CD8-positive, alpha-beta memory T cell (primary cell): Measurements from ENCODE around the gene PTOV1. TPM values are rescaled to one million over a fixed set of nuclear protein-coding genes. Genes with fewer than 3 reads are reported as not detected.
"Not testable (repeated sequence)": the region's sequence is repeated elsewhere in the genome, so short reads cannot be mapped to it uniquely, and the experiment has no call there.

Experiments
- CTCF ChIA-PET: fragments of 350-600 bp; sonication (Branson Sonifier 250); formaldehyde crosslinking; loops from one replicate; lab custom pipeline; 2021; ENCODE audit warnings: antibody characterized with exemption; lab: Charles Lee
- POLR2A ChIA-PET: fragments of 350-600 bp; sonication (Branson Sonifier 250); formaldehyde crosslinking; loops from one replicate; lab custom pipeline; 2021; ENCODE audit warnings: antibody characterized with exemption; lab: Charles Lee
- DNase-seq, 5 donors: peaks; one replicate each; pipeline versions ENCODE4 v3.0.0 to v3.0.0-alpha.2; 2020 to 2022; ENCODE audit warnings: mixed read lengths in 1 of 5
- H3K27ac ChIP-seq: one replicate; pipeline ENCODE4 v1.7.0; 2013; ENCODE audit warnings: low read depth, mild to moderate bottlenecking, low read length, moderate library complexity
- H3K27me3 ChIP-seq: 2 replicates; pipeline ENCODE4 v1.7.0; 2013; ENCODE audit warnings: low read length, mild to moderate bottlenecking; ENCODE audit not compliant: insufficient read depth, poor library complexity, severe bottlenecking
- H3K36me3 ChIP-seq: 2 replicates; pipeline ENCODE4 v1.7.0; 2013; ENCODE audit warnings: mild to moderate bottlenecking, low read length, moderate library complexity; ENCODE audit not compliant: insufficient read depth
- H3K4me1 ChIP-seq: 2 replicates; pipeline ENCODE4 v1.7.0; 2013; ENCODE audit warnings: mild to moderate bottlenecking, low read length, moderate library complexity; ENCODE audit not compliant: insufficient read depth
- H3K4me3 ChIP-seq: 2 replicates; pipeline ENCODE4 v1.7.0; 2013; ENCODE audit warnings: mild to moderate bottlenecking, low read length
- H3K9me3 ChIP-seq: 2 replicates; pipeline ENCODE4 v1.7.0; 2013; ENCODE audit warnings: mild to moderate bottlenecking, low read length
- H3K27ac Mint-ChIP-seq, 8 donors: one replicate each; pipeline ENCODE4 v1.8.0; 2020 to 2021; ENCODE audit warnings: mixed read lengths in 8 of 8, mild to moderate bottlenecking in 6 of 8, inconsistent platforms in 3 of 8, moderate library complexity in 3 of 8
- H3K27me3 Mint-ChIP-seq, 2 donors: one replicate each; pipeline ENCODE4 v1.8.0; 2020 to 2021; ENCODE audit warnings: mixed read lengths in 2 of 2, mild to moderate bottlenecking in 1 of 2, moderate library complexity in 1 of 2
- H3K36me3 Mint-ChIP-seq, 3 donors: one replicate each; pipeline ENCODE4 v1.8.0; 2020 to 2021; ENCODE audit warnings: mixed read lengths in 3 of 3, inconsistent platforms in 1 of 3, mild to moderate bottlenecking in 1 of 3
- H3K4me1 Mint-ChIP-seq, 3 donors: one replicate each; pipeline ENCODE4 v1.8.0; 2020 to 2021; ENCODE audit warnings: mixed read lengths in 3 of 3, inconsistent platforms in 1 of 3, mild to moderate bottlenecking in 1 of 3
- H3K4me3 Mint-ChIP-seq, 7 donors: one replicate each; pipeline ENCODE4 v1.8.0; 2020 to 2021; ENCODE audit warnings: mixed read lengths in 7 of 7, mild to moderate bottlenecking in 6 of 7, moderate library complexity in 4 of 7, inconsistent platforms in 2 of 7
- H3K9me3 Mint-ChIP-seq, 5 donors: one replicate each; pipeline ENCODE4 v1.8.0; 2020 to 2022; ENCODE audit warnings: mixed read lengths in 5 of 5, mild to moderate bottlenecking in 3 of 5, moderate library complexity in 2 of 5, inconsistent platforms in 1 of 5
- polyA plus RNA-seq: library from polyadenylated mRNA; unstranded; fragments of 300-500 nt; fragmentation: Illumina TruSeq; gene quantifications from one replicate; pipeline ENCODE4 v1.2.3, GENCODE V29; 2021
- total RNA-seq, 2 experiments: library from RNA; stranded (reverse); gene quantifications; one replicate each; pipeline ENCODE4 v1.2.3, GENCODE V29; 2021

Gene PTOV1
- total and polyA plus RNA-seq, 3 experiments from 2014 or later: 47.7 to 93.7 (median 91.9) TPM

DNA sequence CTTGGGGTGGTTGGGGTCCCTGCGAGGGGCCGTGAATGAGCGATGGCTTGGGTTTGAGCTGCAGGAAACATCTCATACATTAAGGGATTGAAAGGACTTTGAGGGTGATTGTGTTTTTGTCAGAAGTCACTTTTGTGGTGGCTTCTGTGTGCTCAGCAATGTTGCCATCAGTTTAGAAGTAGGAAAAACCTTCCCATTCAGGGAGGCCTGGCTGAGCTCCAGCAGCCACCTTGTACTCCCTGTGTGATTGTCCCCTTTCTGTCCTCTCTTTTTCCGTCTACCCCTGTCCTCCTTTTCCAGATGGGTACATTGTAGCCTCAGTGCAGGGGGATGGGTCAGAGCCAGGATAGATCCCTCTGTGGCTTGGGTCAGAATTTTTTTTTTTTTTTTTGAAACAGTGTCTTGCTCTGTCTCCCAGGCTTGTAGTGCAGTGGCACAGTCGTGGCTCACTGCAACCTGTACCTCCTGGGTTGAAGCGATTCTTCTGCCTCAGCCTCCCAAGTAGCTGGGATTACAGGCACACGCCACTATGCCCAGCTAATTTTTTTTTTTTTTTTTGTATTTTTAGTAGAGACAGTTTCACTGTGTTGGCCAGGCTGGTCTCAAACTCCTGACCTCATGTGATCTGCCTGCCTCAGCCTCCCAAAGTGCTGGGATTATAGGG, 31.4 kb upstream of the PTOV1 start:
- Mint-ChIP-seq H3K36me3 (peaks cover 0 to 42% (median 3%) of the 10 kb centered on the region in 3 donors), H3K4me3 (peak overlapping the region; percentile 93 to 100 (median 99)), H3K27me3 (peaks cover 0 to 10% of the 10 kb centered on the region in 2 donors), H3K27ac (peak overlapping the region; percentile 52 to 100 (median 100)), H3K4me1 (peaks cover 24 to 42% (median 37%) of the 10 kb centered on the region in 3 donors)
- H3K36me3 ChIP-seq, DNase-seq, H3K9me3 ChIP-seq, H3K27me3 ChIP-seq, H3K9me3 Mint-ChIP-seq: not testable (repeated sequence)
- Histone ChIP-seq H3K4me1 (peaks cover 20% of the 10 kb centered on the region), H3K4me3 (peak overlapping the region; percentile 86), H3K27ac (peak overlapping the region; percentile 99)
- ChIA-PET POLR2A (interaction anchor here (0.7 to 1.9 kb wide), 2 partner anchors 48 to 53 kb away, joined by 4 to 6 read pairs; no protein-coding TSS in a partner anchor), CTCF (interaction anchor here (0.8 kb wide), 1 partner anchor 71 kb away, joined by 3 read pairs; no protein-coding TSS in a partner anchor)

DNA sequence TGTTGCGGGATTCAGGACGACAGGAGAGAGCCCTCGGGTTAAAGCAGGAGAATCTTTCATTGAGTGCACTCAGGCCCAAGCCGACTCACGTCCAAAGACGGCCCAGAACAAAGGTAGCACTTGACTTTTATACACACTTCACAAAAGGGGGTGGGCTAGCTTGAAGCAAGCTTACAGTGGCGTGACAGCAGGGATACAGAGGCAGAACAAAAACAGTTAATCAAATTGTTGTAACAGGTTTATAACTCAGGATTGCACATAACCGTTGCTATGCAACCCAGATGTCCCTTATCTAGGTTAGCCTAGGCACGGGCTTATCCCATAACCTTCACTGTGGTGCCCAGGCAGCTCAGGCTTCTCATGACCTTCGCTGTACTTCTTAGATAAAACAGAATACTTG, 30.8 kb upstream of the PTOV1 start:
- H3K27ac Mint-ChIP-seq: peak overlapping the region in 2 of 8 donors; percentile 66 to 100
- H3K9me3 Mint-ChIP-seq: no peaks in the 10 kb centered on the region
- CTCF ChIA-PET: no interaction called here
- POLR2A ChIA-PET: no interaction called here
- no peaks in the 10 kb centered on the region for H3K9me3 ChIP-seq
- peaks cover 20% of the 10 kb centered on the region for H3K4me1 ChIP-seq
- H3K27ac ChIP-seq: peak overlapping the region; percentile 38
- H3K4me1 Mint-ChIP-seq: peaks cover 23 to 41% (median 35%) of the 10 kb centered on the region in 3 donors
- peaks cover 0 to 46% (median 3%) of the 10 kb centered on the region in 3 donors for H3K36me3 Mint-ChIP-seq
- H3K27me3 ChIP-seq: no peaks in the 10 kb centered on the region
- H3K36me3 ChIP-seq: no peaks in the 10 kb centered on the region
- H3K27me3 Mint-ChIP-seq: peaks cover 0 to 10% of the 10 kb centered on the region in 2 donors
- H3K4me3 Mint-ChIP-seq: peak overlapping the region; percentile 24 to 100 (median 62)
- H3K4me3 ChIP-seq: no peak overlapping the region
- DNase-seq: no peak

DNA sequence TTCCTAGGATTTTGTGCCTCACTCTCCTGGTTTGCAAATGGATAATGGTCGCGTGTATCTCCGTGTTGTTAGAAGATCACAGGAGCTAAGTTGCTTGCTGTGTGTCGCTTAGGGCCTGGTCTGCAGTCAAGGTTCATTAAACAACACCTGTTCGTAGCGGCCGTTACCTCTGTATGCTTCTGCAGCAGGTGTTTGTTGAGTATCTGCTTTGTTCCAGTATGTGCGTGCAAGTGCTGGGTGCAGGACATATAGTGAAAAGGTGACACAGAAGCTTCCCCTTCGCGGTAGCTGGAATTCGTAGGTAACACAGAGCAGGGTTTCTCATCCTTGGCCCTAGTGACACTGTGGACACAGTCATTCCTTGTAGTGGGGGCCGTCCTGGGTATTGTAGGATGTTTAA, 27.5 kb upstream of the PTOV1 start:
- no peaks in the 10 kb centered on the region for H3K36me3 ChIP-seq

DNA sequence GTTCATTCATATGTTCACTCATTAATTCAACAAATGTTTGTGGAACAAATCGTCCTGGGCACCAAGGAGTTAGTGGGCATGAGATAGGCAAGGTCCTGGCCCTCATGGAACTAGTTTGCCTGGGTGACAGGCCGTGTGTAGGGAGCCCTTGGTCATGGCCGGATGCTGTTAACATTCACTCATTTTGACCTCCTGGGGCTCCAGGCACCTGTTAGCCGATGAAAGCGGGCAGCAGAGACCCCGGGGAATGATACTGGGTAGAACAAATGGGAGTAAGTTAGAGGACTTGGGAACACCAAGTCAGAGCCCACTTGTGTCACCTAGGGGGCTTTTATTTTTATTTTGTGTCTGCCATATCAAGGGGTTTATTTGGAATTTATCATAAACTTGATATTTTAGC, 26.3 kb upstream of the PTOV1 start:
- H3K36me3 ChIP-seq: no peaks in the 10 kb centered on the region
- H3K4me1 ChIP-seq: peaks cover under 1% of the 10 kb centered on the region
- Mint-ChIP-seq H3K9me3 (no peaks in the 10 kb centered on the region), H3K4me1 (peaks cover 10 to 22% (median 16%) of the 10 kb centered on the region in 3 donors), H3K27me3 (no peaks in the 10 kb centered on the region), H3K4me3 (no peak overlapping the region), H3K27ac (no peak overlapping the region), H3K36me3 (peaks cover 0 to 54% (median 3%) of the 10 kb centered on the region in 3 donors)
- no peaks in the 10 kb centered on the region for H3K9me3 ChIP-seq
- no peak overlapping the region for H3K27ac ChIP-seq
- no peak overlapping the region for H3K4me3 ChIP-seq
- CTCF ChIA-PET: no interaction called here
- no peak for DNase-seq
- H3K27me3 ChIP-seq: no peaks in the 10 kb centered on the region
- POLR2A ChIA-PET: no interaction called here

More for the DNA sequence above, 27.5 kb upstream of the PTOV1 start:
- no peak for DNase-seq
- ChIA-PET CTCF (no interaction called here), POLR2A (no interaction called here)
- Histone ChIP-seq H3K4me3 (no peak overlapping the region), H3K4me1 (peaks cover 12% of the 10 kb centered on the region), H3K27me3 (no peaks in the 10 kb centered on the region), H3K9me3 (no peaks in the 10 kb centered on the region), H3K27ac (no peak overlapping the region)
- peak overlapping the region in 1 of 7 donors; percentile 65 for H3K4me3 Mint-ChIP-seq
- no peaks in the 10 kb centered on the region for H3K9me3 Mint-ChIP-seq
- H3K4me1 Mint-ChIP-seq: peaks cover 20 to 31% (median 25%) of the 10 kb centered on the region in 3 donors
- no peaks in the 10 kb centered on the region for H3K27me3 Mint-ChIP-seq
- H3K27ac Mint-ChIP-seq: peak overlapping the region in 1 of 8 donors; percentile 14
- peaks cover 0 to 50% (median 3%) of the 10 kb centered on the region in 3 donors for H3K36me3 Mint-ChIP-seq

DNA sequence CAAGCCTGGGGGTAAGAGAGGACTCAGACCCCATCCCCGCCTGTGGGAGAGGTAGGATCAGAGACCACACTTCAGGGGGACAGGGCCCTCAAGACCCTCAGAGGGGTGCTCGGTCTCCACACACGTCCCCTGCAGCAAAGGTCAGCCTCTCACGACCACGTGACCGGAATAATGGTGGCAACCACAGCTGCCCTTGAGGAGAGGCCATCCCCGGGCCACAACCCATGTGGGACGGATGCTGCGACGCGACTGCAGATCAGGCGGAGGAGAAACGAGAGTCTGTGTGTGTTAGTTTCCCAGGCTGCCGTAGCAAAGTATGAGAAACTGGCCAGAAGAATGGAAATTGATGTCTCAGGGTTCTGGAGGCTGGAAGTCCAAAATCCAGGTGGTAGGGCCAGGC, 23.9 kb upstream of the PTOV1 start:
- H3K36me3 ChIP-seq: peaks cover 5% of the 10 kb centered on the region
- Mint-ChIP-seq H3K4me3 (no peak overlapping the region), H3K4me1 (peaks cover 6 to 11% (median 8%) of the 10 kb centered on the region in 3 donors), H3K36me3 (peaks cover 0 to 60% (median 0%) of the 10 kb centered on the region in 3 donors), H3K27ac (no peak overlapping the region), H3K9me3 (no peaks in the 10 kb centered on the region), H3K27me3 (no peaks in the 10 kb centered on the region)
- no peaks in the 10 kb centered on the region for H3K9me3 ChIP-seq
- POLR2A ChIA-PET: no interaction called here
- no peaks in the 10 kb centered on the region for H3K27me3 ChIP-seq
- CTCF ChIA-PET: no interaction called here
- no peak overlapping the region for H3K4me3 ChIP-seq
- no peaks in the 10 kb centered on the region for H3K4me1 ChIP-seq
- no peak for DNase-seq
- H3K27ac ChIP-seq: no peak overlapping the region

DNA sequence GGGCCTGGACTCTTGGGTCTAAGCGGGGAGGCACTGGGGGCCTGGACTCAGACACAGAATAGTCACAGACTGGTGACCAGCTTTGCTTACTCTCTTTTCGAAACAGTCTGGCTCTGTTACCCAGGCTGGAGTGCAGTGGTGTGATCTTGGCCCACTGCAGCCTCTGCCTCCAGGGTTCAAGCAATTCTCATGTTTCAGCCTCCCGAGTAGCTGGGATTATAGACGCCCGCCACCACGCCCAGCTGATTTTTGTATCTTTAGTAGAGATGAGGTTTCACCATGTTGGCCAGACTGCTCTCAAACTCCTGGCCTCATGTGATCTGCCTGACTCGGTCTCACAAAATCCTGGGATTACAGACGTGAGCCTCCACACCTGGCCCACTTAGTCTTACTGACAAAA, 21.8 kb upstream of the PTOV1 start:
- Mint-ChIP-seq H3K4me3 (no peak overlapping the region), H3K4me1 (peaks cover 4 to 10% (median 7%) of the 10 kb centered on the region in 3 donors), H3K36me3 (peaks cover 2 to 67% (median 4%) of the 10 kb centered on the region in 3 donors), H3K27ac (no peak overlapping the region), H3K27me3 (no peaks in the 10 kb centered on the region), H3K9me3 (no peaks in the 10 kb centered on the region)
- no peaks in the 10 kb centered on the region for H3K4me1 ChIP-seq
- no peak for DNase-seq
- no peaks in the 10 kb centered on the region for H3K27me3 ChIP-seq
- ChIA-PET POLR2A (interaction anchor here (0.6 kb wide), 1 partner anchor 441 kb away, joined by 3 read pairs; the partner anchor contains the start of gene KASH5), CTCF (no interaction called here)
- no peak overlapping the region for H3K27ac ChIP-seq
- H3K36me3 ChIP-seq: peaks cover 14% of the 10 kb centered on the region
- H3K9me3 ChIP-seq: no peaks in the 10 kb centered on the region
- H3K4me3 ChIP-seq: no peak overlapping the region

DNA sequence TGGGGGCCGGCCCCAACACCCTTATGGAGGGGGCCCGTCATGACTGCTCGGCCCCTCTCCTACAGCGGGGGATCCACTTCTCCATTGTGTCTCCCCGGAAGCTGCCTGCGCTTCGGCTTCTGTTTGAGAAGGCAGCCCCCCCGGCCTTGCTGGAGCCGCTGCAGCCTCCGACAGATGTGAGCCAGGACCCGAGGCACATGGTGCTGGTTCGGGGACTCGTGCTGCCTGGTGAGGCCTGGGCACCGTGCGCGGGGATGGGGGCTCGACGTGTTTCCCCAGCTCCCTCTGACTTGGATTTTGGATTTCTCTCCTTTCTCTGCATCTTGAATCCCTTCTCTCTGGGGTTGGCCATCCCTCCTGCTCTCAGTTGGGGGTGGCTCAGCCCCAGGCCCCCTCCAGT, 21.2 kb upstream of the PTOV1 start:
- POLR2A ChIA-PET: interaction anchor here (0.7 kb wide), 1 partner anchor 10 kb away, joined by 4 read pairs; no protein-coding TSS in a partner anchor
- Histone ChIP-seq H3K36me3 (peaks cover 14% of the 10 kb centered on the region), H3K9me3 (no peaks in the 10 kb centered on the region), H3K4me3 (no peak overlapping the region), H3K27ac (no peak overlapping the region), H3K4me1 (no peaks in the 10 kb centered on the region), H3K27me3 (no peaks in the 10 kb centered on the region)
- no peak for DNase-seq
- CTCF ChIA-PET: no interaction called here
- no peaks in the 10 kb centered on the region for H3K9me3 Mint-ChIP-seq
- peaks cover 4 to 7% (median 7%) of the 10 kb centered on the region in 3 donors for H3K4me1 Mint-ChIP-seq
- peaks cover 2 to 69% (median 4%) of the 10 kb centered on the region in 3 donors for H3K36me3 Mint-ChIP-seq
- no peaks in the 10 kb centered on the region for H3K27me3 Mint-ChIP-seq
- H3K4me3 Mint-ChIP-seq: no peak overlapping the region
- no peak overlapping the region for H3K27ac Mint-ChIP-seq

DNA sequence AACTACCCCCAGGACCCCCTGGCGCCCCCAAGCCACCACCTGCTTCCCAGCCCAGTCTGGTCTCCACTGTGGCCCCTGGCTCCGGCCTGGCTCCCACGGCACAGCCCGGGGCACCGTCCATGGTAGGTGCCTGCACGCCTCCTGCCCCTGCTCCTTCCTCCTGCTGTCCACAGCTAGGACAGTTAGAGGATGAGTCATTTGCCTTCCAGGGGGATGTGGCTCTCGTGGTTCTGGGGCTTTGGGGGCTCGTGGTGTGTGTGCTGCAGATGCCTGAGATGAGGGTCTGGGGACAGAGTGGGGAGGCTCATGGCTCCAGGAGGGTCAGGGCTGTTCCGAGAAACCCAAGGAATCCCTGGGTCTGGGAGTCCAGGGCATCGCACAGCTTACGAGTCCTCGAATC, 20.2 kb upstream of the PTOV1 start:
- Mint-ChIP-seq H3K9me3 (no peaks in the 10 kb centered on the region), H3K27ac (no peak overlapping the region), H3K27me3 (no peaks in the 10 kb centered on the region), H3K36me3 (peaks cover 2 to 72% (median 4%) of the 10 kb centered on the region in 3 donors), H3K4me1 (peaks cover 4 to 7% (median 7%) of the 10 kb centered on the region in 3 donors), H3K4me3 (no peak overlapping the region)
- H3K9me3 ChIP-seq: no peaks in the 10 kb centered on the region
- ChIA-PET POLR2A (no interaction called here), CTCF (no interaction called here)
- no peak overlapping the region for H3K27ac ChIP-seq
- no peak for DNase-seq
- H3K4me3 ChIP-seq: no peak overlapping the region
- no peaks in the 10 kb centered on the region for H3K27me3 ChIP-seq
- peaks cover 18% of the 10 kb centered on the region for H3K36me3 ChIP-seq
- no peaks in the 10 kb centered on the region for H3K4me1 ChIP-seq
